LNCAP (cell line): ENCODE data around the gene SECTM1.
A peak's percentile ranks its signal among the peaks of the same experiment; 100 is the strongest.

Experiments
- TF ChIP-seq, protein P1 (sequence below): fragments of 450-650 bp; IDR thresholded peaks from 2 replicates; pipeline ENCODE4 v1.5.1; 2017; ENCODE audit warnings: mild to moderate bottlenecking

SECTM1 gene

DNA sequence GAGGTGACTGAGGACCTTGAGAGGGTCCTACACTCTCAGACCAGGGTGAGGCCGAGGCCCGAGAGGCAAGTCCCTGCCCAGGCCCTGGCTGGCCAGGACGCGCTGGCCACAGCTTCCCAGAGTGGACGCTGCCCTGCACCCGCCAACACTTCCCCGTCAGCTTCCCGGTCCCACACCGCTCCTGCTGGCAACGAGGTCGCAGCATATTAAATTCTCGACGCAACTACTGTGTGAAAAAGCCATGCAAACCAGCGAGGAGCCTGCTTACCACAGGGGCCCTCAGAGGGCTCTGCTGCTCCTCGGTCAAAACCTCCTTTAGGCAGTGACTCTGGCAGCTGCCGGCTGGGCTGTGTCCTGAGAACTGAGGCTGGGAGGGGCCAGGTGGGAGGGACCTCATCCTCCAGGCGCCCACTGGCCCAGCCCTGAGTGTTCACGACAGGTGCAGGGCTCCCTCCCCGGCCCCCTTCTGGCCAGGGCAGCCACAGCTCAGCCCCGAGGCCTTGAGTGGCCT, 23.3 kb upstream of the SECTM1 start:
- TF ChIP-seq, protein P1, sequence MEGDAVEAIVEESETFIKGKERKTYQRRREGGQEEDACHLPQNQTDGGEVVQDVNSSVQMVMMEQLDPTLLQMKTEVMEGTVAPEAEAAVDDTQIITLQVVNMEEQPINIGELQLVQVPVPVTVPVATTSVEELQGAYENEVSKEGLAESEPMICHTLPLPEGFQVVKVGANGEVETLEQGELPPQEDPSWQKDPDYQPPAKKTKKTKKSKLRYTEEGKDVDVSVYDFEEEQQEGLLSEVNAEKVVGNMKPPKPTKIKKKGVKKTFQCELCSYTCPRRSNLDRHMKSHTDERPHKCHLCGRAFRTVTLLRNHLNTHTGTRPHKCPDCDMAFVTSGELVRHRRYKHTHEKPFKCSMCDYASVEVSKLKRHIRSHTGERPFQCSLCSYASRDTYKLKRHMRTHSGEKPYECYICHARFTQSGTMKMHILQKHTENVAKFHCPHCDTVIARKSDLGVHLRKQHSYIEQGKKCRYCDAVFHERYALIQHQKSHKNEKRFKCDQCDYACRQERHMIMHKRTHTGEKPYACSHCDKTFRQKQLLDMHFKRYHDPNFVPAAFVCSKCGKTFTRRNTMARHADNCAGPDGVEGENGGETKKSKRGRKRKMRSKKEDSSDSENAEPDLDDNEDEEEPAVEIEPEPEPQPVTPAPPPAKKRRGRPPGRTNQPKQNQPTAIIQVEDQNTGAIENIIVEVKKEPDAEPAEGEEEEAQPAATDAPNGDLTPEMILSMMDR, result no peak

DNA sequence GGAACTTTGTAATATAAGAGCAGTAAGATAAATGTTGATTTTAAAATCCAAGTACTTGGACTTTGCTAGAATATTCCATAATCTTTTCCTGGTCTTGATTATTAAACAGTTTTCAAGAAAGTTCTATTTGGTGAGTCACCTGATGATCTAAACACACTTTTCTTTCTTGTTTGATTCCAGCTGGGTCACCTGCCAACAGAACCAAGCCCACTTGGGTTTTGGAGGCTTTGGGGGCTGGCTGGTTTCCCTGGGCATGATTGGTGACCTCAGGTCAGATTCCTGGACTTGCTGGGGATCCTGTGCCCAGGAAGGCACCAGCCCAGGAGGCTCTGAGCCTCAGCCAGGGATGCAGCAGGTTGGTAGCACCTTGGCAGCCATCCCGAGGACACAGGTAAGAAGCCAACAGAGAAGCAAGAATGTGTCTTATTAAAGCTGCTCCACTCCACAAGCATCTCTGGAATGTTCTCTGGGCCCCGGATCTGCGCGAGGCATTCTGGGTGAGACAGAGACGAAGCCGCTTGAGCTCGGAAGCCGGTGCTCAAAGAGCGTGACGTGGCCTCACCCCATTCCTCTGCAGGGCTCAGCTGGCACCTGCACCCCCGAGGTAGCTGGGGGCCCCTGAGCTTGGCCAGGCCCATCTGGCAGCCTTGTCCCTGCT, 22.3 kb upstream of the SECTM1 start:
- TF ChIP-seq, protein P1, result no peak

DNA sequence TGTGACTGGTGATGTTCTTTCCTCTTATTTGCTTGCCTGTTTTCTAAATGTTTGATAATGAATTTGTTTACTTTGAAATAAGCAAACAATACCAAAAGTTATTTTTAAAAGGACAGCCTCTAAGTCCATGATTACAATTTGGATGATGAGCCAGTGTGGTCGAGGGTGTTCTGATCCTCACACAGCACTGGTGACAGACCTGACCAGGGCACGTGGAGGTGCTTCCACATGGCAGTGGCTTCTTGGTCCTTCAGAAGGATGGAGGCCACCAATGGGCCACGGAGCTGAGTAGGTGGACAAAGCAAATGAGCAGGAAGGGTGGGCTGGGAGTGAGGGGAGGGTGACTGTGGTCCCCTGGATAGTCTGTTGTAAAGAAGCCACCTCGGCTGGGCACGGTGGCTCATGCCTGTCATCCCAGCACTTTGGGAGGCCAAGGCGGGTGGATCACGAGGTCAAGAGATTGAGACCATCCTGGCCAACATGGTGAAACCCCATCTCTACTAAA, 21.3 kb upstream of the SECTM1 start:
- TF ChIP-seq, protein P1, result no peak

DNA sequence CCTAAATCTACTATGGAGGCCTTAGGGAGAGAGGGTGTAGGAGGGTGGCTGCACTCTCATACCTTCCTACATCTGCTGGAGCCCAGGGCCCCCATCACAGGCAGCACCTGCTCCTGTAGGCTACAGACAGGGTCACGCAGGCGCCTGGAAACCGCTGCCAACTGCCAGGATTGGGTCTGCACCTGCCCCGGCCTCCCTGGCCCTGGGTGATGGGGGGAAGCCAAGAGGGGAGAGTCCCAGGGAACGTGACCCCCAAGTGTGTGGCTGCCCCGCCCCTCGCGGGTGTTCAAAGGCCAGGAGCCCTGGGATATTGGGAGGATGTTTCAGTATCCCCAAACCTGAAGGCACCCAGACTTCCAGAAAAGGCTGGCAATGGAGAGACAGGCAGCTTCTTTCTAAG, 19.9 kb upstream of the SECTM1 start:
- TF ChIP-seq, protein P1, result no peak

DNA sequence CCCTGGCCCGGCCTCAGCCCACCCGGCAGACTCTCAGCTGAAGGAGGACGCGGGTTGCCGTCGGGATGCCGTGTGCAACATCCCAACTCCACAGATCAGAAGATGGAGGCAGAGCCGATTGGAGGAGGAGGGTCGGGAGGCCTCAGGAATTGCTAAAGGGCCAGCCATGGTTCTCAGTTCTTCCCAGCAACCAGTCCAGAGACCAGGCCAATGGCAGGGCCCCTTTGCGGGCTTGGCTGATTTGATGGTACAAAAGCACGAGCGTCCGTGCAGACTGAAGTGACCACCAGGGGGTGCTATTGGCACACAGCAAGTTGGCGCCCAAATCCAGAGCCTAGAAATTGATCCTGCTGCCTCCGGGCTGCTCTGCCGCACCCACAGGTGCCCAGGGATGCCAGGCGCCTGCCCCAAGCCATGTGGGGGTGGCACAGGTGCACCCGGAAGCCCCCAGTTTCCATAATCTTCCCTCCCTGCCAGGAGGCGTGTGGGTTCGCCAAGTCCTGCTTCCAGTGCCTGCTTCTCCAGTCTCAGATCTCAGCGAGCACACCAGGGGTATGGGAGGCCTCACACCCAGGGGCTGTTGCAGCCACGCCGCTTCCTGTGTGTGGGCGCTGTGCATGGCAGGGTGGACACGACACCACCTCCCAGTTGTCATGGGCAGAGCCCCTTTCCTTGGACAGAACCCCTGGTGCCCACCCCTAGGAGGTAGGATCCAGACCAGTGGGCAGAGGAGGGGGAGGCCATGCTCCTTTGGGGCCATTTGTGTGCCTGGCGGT, 18.3 kb upstream of the SECTM1 start:
- TF ChIP-seq, protein P1, result peak; percentile 90

DNA sequence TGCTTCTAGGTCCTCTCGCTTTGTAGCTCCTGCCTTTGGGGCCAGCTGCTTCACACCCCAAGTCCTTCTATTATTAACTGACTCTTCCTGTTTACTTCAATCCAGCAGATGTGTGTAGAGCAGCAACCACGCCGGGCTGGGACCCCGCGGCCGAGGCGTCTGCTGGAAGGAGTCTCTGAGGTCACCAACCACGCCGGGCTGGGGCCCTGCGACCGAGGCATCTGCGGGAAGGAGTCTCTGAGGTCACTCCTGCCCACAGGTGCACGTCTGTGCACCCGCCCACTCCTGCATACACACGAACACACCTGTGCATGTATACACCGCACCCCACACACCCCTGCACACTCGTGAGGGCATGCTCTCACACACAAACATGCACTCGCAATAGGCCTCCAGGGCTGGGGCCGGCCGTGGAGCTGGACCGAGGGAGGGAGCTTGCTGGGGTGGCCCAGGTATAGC, 17.7 kb upstream of the SECTM1 start:
- TF ChIP-seq, protein P1, result no peak

DNA sequence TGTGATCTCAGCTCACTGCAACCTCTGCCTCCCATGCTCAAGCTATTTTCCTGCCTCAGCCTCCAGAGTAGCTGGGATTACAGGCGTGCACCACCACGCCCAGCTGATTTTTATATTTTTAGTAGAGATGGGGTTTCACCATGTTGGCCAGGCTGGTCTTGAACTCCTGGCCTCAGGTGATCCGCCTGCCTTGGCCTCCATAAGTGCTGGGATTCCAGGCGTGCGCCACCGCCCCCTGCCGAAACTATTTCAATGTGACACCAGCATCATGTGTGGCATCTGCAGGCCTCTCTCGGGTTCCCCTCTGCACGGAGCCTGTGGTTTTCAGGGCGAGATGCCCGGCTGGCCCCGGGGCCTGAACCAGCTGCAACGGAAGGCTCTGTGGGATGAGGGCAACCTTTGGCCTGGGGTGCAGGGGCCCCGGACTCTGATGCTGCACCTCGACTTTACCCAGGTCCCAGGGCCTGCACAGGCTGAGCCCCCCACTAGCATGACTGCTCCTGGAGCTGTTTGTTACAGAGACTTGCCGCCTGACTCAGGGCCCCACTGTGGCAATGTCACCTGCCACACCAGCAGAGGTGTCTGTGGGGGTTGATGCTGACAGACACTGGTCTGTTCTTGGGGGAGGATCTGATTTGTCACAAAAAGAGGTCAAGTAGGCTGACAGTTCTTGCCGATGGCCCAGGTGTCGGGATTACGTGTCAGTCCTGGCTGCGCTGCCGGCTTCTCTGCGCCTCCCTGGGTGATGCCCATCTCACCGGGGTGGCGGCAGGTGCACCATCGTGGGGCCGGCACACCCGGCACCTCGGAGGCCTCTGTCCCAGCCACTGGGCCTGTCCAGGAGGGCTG, 16.8 kb upstream of the SECTM1 start:
- TF ChIP-seq, protein P1, result no peak
